ENCODE data around the gene DCUN1D1. TPM values are rescaled to one million over a fixed set of nuclear protein-coding genes. Genes with fewer than 3 reads are reported as not detected.

DCUN1D1 gene
- total and polyA plus RNA-seq, 2 of the 8 experiments (the other 6 are each of a cell fraction or from before 2014, with no cell fraction given), result 6.8 to 70.3 TPM

DNA sequence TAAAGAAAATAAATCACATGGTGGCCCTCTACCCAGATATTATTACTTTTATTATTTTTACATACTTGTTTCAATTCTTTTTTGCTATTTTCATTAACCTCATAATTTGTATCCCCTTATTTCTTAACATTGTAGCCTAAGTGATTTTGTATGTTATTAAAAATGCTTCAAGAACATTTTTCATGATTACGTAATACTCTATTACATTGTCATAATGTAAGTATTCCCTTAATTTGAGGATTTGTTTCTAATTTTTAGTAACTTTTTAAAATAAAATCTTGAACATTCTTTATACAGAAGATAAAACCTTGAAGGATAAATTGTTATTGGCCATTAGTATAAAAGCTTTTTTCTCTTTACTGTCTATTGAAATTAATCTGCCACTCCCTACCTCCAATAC lies 89.0 kb downstream of the DCUN1D1 start:
- ChIA-PET POLR2A (ENCODE audit: partially characterized antibody) (no interaction called here), CTCF (ENCODE audit: partially characterized antibody) (no interaction called here)
- no peak overlapping the region for H2AFZ ChIP-seq (ENCODE audit: low read length)
- no peak overlapping the region for H2BK12ac ChIP-seq (ENCODE audit: low read depth, low read length)
- no peak for FAIRE-seq
- TF ChIP-seq CEBPB (IDR thresholded peaks at IDR 0.05; ENCODE audit: low read depth, low read length), result peak; percentile 72; the same call in 1 of the 2 replicates
- no peak for TF ChIP-seq RFX5 (IDR thresholded peaks at IDR 0.05; ENCODE audit: borderline replicate concordance, low read depth, low read length)
- DNase-seq (ENCODE audit: low read depth in 1 of 2, low spot score in 2 of 2), result no peak
- 94% methylated on average over 1 of the region's 1 CpG; no CpG with 5 or more reads in 1 of the 2 experiments for WGBS, 2 experiments (ENCODE audit: extremely low coverage in 1 of 2, insufficient coverage in 1 of 2, insufficient read length in 1 of 2, insufficient replicate concordance in 2 of 2, low coverage in 1 of 2, low lambda C conversion rate in 2 of 2, missing lambda C conversion rate in 1 of 2)
- no peak overlapping the region for H3K23ac ChIP-seq (ENCODE audit: insufficient read length)
- no peak overlapping the region for H3K4me3 ChIP-seq (ENCODE audit: extremely low read depth in 1 of 4, insufficient read depth in 2 of 4, low read depth in 3 of 4, low read length in 4 of 4)
- H4K91ac ChIP-seq (replicated peaks; ENCODE audit: insufficient read length, low read length), result no peak overlapping the region
- no peaks in the 10 kb centered on the region for H4K20me1 ChIP-seq (replicated peaks in 1 of 2; ENCODE audit: control insufficient read depth in 1 of 2, insufficient read depth in 2 of 2, low read length in 2 of 2)
- no peak overlapping the region for H3K27ac ChIP-seq (ENCODE audit: low read depth, low read length)
- H3K79me2 ChIP-seq (ENCODE audit: control insufficient read depth in 1 of 2, insufficient read depth in 2 of 2, low read length in 2 of 2), result no peaks in the 10 kb centered on the region
- H4K5ac ChIP-seq (ENCODE audit: insufficient read length, low read depth, low read length), result no peak overlapping the region
- H2AK5ac ChIP-seq (ENCODE audit: low read depth, low read length), result no peak overlapping the region
- no peak overlapping the region for H3K18ac ChIP-seq (ENCODE audit: extremely low read depth, low read length)
- no peak overlapping the region for H2BK5ac ChIP-seq (ENCODE audit: low read depth, low read length)
- H3K79me1 ChIP-seq (ENCODE audit: low read depth, low read length), result no peaks in the 10 kb centered on the region
- no peak overlapping the region for H3K56ac ChIP-seq (replicated peaks; ENCODE audit: insufficient read length, low read depth, low read length)
- H3K23me2 ChIP-seq (ENCODE audit: low read depth, low read length), result no peaks in the 10 kb centered on the region
- no peaks in the 10 kb centered on the region for H3K4me1 ChIP-seq (replicated peaks in 1 of 4; ENCODE audit: control insufficient read depth in 3 of 4, insufficient read depth in 4 of 4, low read length in 3 of 4)
- no peak overlapping the region for H4K8ac ChIP-seq (ENCODE audit: extremely low read depth, insufficient read depth, low read length)
- no peak overlapping the region for H3K9ac ChIP-seq (replicated peaks in 1 of 4; ENCODE audit: extremely low read depth in 1 of 4, low read depth in 3 of 4, low read length in 3 of 4)
- H3K14ac ChIP-seq (ENCODE audit: insufficient read length), result no peak overlapping the region
- no peaks in the 10 kb centered on the region for H3K9me3 ChIP-seq (ENCODE audit: insufficient read depth in 2 of 2, low read depth in 1 of 2, low read length in 1 of 2)
- no peaks in the 10 kb centered on the region for H3K36me3 ChIP-seq (ENCODE audit: control insufficient read depth in 2 of 4, insufficient read depth in 4 of 4, low read length in 3 of 4)
- no peak overlapping the region for H3K4me2 ChIP-seq (ENCODE audit: insufficient read depth in 1 of 2, low read depth in 2 of 2, low read length in 2 of 2)
- H2BK20ac ChIP-seq (ENCODE audit: low read length), result no peak overlapping the region
- no peak overlapping the region for H2BK15ac ChIP-seq (ENCODE audit: low read length)
- H2BK120ac ChIP-seq (replicated peaks; ENCODE audit: low read depth, low read length), result no peak overlapping the region
- no peaks in the 10 kb centered on the region for H3K27me3 ChIP-seq (replicated peaks in 1 of 4; ENCODE audit: control insufficient read depth in 3 of 4, extremely low read depth in 1 of 4, insufficient read depth in 3 of 4, low read length in 3 of 4)
- no peak overlapping the region for H3K4ac ChIP-seq (replicated peaks; ENCODE audit: insufficient read length, low read depth, low read length)
